SIG-M5 treated with dmso at 0.1 percent for 504 hours (cell line): ENCODE data around the gene CTRL.
"Not testable (repeated sequence)": the region's sequence is repeated elsewhere in the genome, so short reads cannot be mapped to it uniquely, and the experiment has no call there.

Experiments
- DNase-seq: peaks from one replicate; lab custom pipeline; 2025; ENCODE audit not compliant: unreplicated experiment; lab: John Stamatoyannopoulos, UW

CTRL gene

DNA sequence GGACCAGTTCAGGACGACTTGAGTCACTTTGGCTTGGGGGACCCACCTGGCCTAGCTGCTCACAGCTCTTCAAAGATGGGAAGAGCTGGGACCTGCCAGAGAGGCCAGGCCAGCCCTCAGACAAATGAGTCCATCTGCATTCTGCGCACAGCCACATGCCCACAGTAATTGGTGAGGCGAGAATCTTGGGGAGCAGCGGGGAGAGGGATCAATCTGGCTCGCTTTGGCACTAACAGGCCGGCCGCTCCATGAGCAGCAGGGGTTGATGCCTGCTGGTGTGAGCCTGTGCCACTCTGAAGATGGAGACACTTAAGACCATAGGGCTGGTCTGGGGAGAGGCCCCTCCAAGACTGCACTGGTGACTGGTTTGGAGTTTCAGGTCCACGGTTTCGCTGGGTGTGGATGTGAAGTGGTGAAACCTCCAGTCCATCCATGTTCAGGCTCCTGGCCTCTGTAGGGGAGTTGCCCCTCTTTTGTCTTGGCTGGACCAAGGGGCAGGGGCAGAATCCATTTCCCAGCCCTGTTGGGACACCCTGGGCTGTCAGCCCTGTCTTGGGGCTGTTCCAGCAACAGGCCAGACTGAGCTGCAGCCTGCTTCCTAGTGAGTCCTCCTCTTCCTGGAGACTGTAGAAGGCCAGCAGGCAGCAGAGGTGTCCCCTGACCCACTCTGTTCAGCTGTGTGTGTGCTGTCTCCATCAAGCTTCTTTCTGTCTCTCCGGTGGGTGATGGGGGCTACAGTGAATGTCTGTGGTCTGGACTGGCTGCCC, 7.3 kb downstream of the CTRL start:
- DNase-seq: no peak

GRCh38 chr16:67923414-67924116, 8.1 kb downstream of the CTRL start:
- no peak for DNase-seq

DNA sequence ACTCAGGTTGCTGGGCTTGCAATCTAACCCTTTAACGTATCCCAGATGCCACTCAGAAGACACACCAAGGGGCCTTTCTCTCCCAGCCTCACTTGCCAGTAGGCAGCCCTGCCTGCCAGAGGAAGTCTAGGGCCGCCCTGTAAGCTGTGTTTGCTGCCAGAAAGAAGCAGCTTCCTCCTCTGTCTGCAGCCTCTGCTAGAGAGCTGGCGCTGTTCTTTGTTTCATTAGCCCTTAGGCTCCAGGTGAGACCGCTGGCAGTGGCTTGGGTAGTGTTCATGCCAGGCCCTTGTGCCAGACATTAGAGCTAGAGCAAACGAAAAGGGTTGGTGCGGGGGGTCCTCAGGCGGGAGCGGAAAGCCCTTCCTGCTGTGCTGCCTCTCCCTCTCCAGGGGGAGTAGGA, 8.9 kb downstream of the CTRL start:
- no peak for DNase-seq

DNA sequence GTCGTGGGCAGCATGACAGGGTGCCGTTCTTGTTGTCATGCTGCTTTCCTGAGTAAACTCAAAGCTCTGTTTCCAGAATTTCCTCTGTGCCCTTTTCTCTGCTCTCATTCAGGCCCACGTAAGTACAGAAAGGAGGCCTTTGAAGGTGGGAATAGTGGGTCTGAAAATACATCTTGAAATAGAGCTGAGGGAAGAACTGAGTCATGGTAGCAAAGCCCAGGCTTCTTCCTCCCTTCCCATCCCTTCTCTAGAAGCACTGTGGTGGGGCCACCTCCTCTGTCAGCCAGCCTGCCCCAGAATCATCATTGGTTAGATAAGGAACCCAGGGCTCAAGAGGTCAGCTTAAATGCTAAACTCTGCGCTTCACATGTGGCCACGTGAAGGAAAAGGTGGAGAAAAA, 9.4 kb downstream of the CTRL start:
- DNase-seq: no peak

- DNase-seq: no peak
Measured at GRCh38 chr16:67919622-67920221, 11.9 kb downstream of the CTRL start.

DNA sequence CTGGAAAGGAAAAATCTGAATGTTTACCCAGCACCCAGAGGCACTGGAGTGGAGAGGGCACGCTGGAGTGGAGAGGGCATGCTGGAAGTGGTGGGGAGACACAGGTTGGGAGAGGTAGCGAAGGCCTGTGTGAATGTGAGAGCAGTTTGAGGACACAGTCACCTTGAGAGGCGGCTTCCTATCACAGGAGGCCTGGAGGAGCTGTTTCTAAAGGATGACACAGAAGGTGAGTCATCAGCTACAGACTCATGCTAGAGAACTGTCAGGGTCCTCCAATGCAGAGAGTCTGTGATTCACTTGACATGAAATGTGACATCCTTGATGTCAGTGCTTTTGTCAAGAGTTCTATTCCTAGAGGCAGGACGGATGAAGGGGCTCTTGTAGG, 13.8 kb downstream of the CTRL start:
- DNase-seq: peak; percentile 40

DNA sequence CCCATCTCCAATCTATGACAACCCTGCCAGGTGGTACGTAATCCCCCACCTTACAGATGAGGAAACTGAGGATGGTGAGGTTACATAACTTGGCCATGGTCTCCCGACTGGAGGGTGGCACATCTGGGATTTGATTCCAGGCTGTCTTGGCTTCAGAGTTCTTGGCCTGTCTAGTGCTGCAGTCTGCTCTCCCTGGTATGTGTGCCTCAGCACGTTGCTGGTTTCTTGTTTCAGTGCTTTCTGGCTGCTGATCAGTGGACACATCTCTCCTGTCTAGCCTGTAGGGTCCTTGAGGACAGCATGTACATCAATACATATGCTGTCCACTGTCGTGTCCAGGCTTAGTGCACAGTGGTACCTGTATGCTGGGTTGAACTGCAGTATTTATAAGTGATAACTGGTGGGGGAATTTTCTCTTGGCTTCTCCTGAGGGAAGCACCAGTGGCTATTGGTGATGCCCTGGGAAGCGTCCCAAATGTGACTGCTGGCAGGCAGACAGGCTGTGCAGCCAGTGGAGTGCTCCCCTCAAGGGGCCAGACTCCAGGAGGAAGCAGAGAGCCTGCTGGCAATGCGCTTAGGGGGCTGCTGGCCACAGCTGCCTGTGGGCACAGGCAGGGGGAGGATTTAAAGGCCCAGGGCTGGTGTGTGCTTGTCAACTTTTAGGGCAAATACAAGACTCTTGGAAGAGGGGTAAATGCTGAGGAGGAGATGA, 14.4 kb downstream of the CTRL start:
- no peak for DNase-seq

DNA sequence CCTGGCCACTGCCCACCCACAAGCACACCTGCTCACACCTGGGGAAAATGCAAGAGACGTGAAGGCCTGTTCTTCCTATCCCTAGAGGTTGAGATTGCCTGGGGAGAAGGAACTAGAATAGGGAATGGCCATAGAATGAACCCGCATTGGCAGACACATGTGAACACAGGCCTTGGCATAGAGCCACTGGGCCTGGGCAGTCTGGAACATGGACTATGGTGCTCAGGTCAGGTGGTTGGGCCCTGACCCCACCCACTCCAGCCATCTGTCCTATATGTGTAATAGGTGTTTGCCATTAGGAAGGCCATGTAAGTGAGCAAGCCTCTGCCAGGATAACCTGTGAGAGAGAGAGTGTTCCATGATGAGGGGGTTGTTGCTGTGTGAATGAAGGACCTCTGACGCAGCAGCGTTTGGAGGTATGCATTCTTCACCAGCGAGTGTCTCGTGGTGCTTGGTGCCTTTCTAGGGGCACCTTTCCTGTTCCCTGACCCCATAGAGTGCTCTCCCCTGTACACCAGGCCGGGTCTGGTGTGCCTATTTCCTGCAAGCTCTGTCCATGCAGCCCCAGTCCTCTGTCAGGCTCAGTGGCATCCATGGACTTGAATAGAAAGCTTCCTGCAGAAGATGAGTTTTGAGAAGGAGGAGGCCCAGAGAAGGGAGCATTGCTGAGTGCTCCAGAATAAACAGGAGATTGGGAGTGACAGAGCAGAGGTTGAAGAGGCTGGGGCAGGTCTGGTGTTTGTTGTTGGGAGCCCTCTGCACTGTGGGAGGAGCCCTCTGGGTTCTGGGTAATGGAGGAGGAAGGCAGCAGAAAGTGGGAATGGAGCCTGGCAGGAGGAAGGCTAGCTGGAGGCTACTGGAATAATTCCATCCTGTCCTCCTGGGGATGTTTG, 15.6 kb downstream of the CTRL start:
- no peak for DNase-seq

- not testable (repeated sequence) for DNase-seq
Measured at GRCh38 chr16:67915496-67915769, 16.2 kb downstream of the CTRL start.

DNA sequence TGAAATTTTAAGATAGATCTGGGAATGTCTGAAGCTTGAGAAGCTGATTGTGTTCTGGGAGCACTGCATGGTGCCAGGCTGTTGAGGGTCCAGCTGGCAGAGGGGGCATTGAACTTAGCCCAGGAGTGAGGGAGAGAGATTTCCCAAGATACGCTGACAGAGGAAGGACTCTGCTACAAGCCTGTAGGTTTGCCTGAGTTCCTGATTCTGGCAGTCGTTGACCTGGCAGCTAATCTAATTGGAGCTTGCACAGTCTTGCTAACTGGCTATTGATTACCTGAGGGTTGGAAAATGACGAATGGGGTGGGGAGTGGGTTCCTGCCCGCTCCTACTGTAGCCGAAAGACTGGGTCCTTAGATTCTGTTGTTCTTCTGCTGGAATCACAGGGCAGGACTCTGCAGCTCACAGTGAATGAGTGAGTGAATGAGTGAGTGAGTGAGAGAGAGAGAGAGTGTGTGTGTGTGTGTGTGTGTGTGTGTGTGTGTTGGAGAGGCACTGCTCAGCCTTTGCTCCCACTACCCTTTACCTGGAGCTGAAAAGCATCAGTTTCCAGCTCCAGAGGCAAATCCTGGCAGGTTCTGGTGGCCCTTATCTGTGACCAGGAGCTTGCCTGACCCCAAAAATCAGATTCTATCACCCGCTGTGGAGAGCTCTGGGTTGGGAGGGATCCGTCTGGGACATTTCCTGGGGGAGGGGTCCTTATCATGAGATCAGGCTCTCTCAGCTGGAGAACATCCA, 16.7 kb downstream of the CTRL start:
- no peak for DNase-seq

DNA sequence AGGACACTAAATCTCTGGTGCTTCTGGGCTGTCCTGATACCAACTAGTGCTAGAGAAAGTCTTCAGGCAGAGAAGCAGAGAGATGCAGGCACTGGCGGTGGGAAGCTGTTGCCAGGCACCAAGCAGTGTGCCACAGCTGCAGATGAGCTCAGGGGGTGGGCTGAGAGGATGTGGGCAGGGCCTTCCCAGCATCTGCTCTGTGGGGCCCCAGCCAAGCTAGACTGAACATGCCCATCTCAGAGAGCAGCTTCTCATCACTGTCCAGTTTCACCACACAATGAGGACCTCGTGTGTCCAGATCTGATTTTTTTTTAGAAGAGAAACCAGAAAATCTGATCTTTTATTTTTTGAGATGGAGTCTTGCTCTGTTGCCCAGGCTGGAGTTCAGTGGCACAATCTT, 21.5 kb downstream of the CTRL start:
- no peak for DNase-seq

GRCh38 chr16:67909056-67909742, 22.5 kb downstream of the CTRL start:
- DNase-seq: no peak

GRCh38 chr16:67907397-67908180, 24.1 kb downstream of the CTRL start:
- no peak for DNase-seq

DNA sequence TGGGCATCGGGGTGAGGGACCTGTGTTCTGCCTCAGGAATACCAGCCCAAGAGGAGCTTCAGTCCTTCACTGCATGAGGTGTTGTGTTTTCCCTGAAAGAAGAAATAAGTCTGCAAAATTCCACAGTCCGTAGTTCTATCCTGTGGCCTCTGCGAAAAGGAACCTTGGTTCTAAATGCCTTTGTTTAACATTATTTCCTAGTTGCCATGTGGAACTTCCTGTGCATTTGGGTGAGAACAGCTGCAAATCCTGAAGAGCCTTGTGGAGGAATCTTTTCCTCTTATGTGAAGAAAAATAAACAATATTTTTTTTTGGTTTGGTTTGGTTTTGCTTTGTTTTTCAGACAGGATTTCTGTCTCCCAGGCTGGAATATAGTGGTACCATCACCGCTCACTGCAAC, 28.8 kb downstream of the CTRL start:
- DNase-seq: no peak

- no peak for DNase-seq
Measured at GRCh38 chr16:67901734-67902133, 29.9 kb downstream of the CTRL start.

GRCh38 chr16:67897231-67897630, 34.4 kb downstream of the CTRL start:
- no peak for DNase-seq

DNA sequence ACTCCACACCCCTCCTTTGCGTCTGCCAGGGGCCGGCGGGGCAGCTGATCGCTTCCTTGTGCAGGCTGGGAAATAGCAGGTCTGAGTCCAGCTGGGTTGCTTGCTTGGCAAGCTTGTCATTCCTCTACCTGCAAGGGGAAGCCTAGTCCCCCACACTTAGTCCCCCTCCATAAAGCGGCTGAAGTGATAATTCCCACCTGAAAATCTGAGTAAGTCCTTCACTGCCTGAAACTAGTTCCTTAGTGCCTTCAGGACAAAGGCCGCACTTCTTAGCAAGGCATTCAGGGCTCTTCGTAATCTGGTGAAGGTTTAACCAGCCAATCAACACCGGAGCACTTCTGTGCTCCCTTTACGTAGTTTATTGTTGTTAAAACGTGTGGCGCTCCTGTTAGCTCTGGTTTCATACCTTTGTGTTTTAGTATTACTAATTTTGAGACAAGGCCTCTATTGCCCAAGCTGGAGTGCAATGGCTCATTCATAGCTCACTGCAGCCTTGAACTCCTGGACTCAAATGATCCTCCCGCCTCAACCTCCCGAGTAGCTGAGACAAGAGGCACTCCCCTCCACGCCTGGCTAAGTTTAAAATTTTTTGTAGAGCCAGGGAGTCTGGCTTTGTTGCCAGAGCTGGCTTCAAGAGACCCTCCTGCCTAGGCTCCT, 37.8 kb downstream of the CTRL start:
- no peak for DNase-seq
